Measurements from ENCODE around the gene SDC3.

SDC3 gene

DNA sequence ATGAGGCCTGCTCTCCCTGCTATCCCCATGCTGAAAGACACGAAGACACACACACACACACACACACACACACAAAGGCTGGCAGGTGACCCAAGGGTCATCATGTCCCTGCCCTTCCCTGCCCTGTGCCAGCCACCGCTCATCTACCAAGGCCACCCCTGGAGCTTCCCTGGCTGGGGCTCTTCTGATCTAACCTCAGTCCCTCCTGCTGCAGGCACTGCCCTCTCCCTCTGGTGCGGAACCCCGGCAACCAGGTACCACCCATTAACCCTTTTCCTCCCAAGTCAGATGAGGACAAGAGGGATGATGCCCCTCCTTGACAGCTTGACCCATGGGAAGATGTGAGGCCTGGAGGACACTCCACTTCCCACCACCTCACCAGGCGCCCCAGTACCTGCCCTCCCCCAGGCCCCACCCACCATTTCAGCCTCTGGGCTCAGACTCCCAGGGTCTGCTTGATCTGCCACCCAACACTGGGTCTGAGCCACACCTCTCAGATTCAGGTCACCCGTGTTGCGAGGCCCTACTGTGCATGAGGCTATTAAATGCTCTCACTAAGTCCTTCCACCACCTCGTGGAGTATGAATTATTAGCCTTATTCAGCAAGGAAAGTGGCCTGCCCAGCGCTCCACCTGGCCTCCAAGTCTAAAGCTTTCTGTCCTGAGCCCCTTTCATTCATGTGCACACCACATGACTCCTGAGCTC, 2.5 kb downstream of the SDC3 start:
- in situ Hi-C loops (cut with MboI; ENCODE audit: low sequenced_read_pairs, unreplicated experiment), result no loop called here
- no peak for DNase-seq (ENCODE audit: low spot score)
- no peak for TF ChIP-seq CTCF (IDR thresholded peaks at IDR 0.05; ENCODE audit: borderline replicate concordance, control extremely low read depth, extremely low read depth, insufficient read depth, missing control alignments)

DNA sequence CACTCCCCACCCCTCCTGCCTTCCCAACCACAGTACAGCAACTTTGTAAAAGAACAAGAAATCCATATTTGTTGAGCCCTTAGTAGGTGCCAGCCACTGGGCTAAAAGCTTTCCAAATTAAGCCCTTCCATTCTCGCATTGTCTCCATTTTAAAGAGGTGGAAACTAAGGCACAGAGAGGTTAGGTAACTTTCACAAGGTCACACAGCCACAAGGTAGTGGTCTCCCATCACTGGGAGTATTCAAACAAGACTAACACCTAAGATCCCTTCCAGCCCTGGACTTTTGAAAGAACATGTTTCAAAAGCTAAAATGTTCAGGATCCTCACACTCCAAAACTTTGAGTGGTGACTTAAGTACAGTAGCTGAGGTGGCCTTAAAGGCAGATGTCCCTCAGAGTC, 3.2 kb downstream of the SDC3 start:
- in situ Hi-C loops (cut with MboI; ENCODE audit: low sequenced_read_pairs, unreplicated experiment), result no loop called here

GRCh38 chr1:30904962-30905335, 3.6 kb downstream of the SDC3 start:
- no peak for TF ChIP-seq CTCF (IDR thresholded peaks at IDR 0.05; ENCODE audit: borderline replicate concordance, control extremely low read depth, extremely low read depth, insufficient read depth, missing control alignments)
- in situ Hi-C loops (cut with MboI; ENCODE audit: low sequenced_read_pairs, unreplicated experiment), result no loop called here
- no peak for DNase-seq (ENCODE audit: low spot score)

More for the DNA sequence above, 3.2 kb downstream of the SDC3 start:
- DNase-seq (ENCODE audit: low spot score), result no peak
- no peak for TF ChIP-seq CTCF (IDR thresholded peaks at IDR 0.05; ENCODE audit: borderline replicate concordance, control extremely low read depth, extremely low read depth, insufficient read depth, missing control alignments)

GRCh38 chr1:30904191-30904961, 4.2 kb downstream of the SDC3 start:
- no peak for DNase-seq (ENCODE audit: low spot score)
- no peak for TF ChIP-seq CTCF (IDR thresholded peaks at IDR 0.05; ENCODE audit: borderline replicate concordance, control extremely low read depth, extremely low read depth, insufficient read depth, missing control alignments)
- in situ Hi-C loops (cut with MboI; ENCODE audit: low sequenced_read_pairs, unreplicated experiment), result no loop called here

- in situ Hi-C loops (cut with MboI; ENCODE audit: low sequenced_read_pairs, unreplicated experiment), result no loop called here
- no peak for TF ChIP-seq CTCF (IDR thresholded peaks at IDR 0.05; ENCODE audit: borderline replicate concordance, control extremely low read depth, extremely low read depth, insufficient read depth, missing control alignments)
- DNase-seq (ENCODE audit: low spot score), result no peak
Measured at GRCh38 chr1:30903343-30904034, 5.1 kb downstream of the SDC3 start.

DNA sequence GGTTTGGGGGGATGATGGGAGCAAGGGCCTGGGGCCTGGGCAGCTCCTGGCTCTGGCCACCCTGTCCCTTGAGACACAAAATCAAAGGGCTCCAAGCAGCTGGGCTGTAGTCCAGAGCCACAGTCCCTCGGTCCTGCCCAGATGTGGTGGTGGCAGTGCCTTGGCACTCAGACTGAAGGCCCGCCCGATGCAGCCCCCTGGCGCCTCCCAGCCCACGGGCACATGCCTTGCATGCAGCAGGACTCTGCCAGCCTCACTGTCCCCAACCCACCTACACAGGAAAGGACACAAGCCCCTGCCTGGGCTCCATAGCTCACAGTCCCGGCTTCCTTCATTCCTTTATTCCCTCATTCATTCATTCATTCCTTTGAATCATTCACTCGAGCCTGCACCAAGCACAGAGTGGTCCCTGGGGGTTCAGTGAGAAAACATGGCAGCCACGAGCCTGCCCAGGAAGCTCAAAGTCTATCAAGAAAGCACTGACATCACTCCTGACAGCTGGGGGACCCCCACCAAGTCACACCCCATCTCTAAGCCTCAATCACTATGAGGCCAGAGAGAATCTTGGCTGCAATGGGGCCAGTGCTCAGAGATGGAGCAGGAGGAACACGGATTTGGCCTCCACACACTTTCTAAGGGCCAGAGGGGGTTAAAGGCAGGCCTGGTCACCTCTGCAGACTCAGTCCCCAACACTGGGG, 5.8 kb downstream of the SDC3 start:
- no peak for TF ChIP-seq CTCF (IDR thresholded peaks at IDR 0.05; ENCODE audit: borderline replicate concordance, control extremely low read depth, extremely low read depth, insufficient read depth, missing control alignments)
- in situ Hi-C loops (cut with MboI; ENCODE audit: low sequenced_read_pairs, unreplicated experiment), result no loop called here
- no peak for DNase-seq (ENCODE audit: low spot score)
